ENCODE measurements around the gene TXLNG.

GRCh38 chrX:16876696-16877095, 90.4 kb downstream of the TXLNG start:
- no peak for TF ChIP-seq CTCF (IDR thresholded peaks at IDR 0.05)
- no peak for TF ChIP-seq EZH2 (IDR thresholded peaks at IDR 0.05; ENCODE audit: borderline replicate concordance, insufficient read depth, low read depth, low read length, poor library complexity, severe bottlenecking)

All from B cell (primary cell).